Activated T-helper 1 cell treated with anti-CD3 and anti-CD28 coated beads, Interleukin-12 subunit alpha, Interleukin-12 subunit beta, Interleukin-2, Interleukin-4 antibody, amounts not matched to agents 30 ng/mL and 10 ng/mL and 1 ng/mL, durations not matched to agents 14 hours and 24 hours and 36 hours (primary cell): ENCODE results near the gene ANP32E. TPM values are rescaled to one million over a fixed set of nuclear protein-coding genes. Genes with fewer than 3 reads are reported as not detected.

Experiments used
- DNase-seq: peaks from one replicate; pipeline ENCODE4 v3.0.0; 2021; ENCODE audit warnings: low spot score
- H3K27ac Mint-ChIP-seq: one replicate; pipeline ENCODE4 v1.8.0; 2021; ENCODE audit warnings: mild to moderate bottlenecking, mixed read lengths
- H3K27me3 Mint-ChIP-seq: one replicate; pipeline ENCODE4 v1.8.0; 2022; ENCODE audit warnings: mild to moderate bottlenecking, moderate library complexity, mixed read lengths; ENCODE audit not compliant: insufficient read depth
- H3K36me3 Mint-ChIP-seq: one replicate; pipeline ENCODE4 v1.8.0; 2021; ENCODE audit warnings: low read depth, mixed read lengths
- H3K4me1 Mint-ChIP-seq: one replicate; pipeline ENCODE4 v1.8.0; 2021; ENCODE audit warnings: low read depth, mixed read lengths
- H3K4me3 Mint-ChIP-seq: one replicate; pipeline ENCODE4 v1.8.0; 2021; ENCODE audit warnings: mild to moderate bottlenecking, moderate library complexity, mixed read lengths
- H3K9me3 Mint-ChIP-seq: one replicate; pipeline ENCODE4 v1.8.0; 2021; ENCODE audit warnings: mixed read lengths
- intact Hi-C: fragments of 100-400 bp; cut with micrococcal nuclease; formaldehyde crosslinking; loops from one replicate; pipeline ENCODE4 v1.15.1; 2024
- total RNA-seq: library from RNA; stranded (reverse); gene quantifications from 2 replicates; pipeline ENCODE4 v1.2.3, GENCODE V29; 2022

ANP32E gene
- total RNA-seq: 196 and 217 TPM in 2 replicates

- peaks cover 19% of the 10 kb centered on the region for H3K4me1 Mint-ChIP-seq
- peaks cover 3% of the 10 kb centered on the region for H3K27me3 Mint-ChIP-seq
- intact Hi-C loops: loop anchor here (1.0 to 2.0 kb wide), 14 partner anchors 19 to 690 kb away; partner anchors contain the start of genes APH1A, CIART, ENSA and MRPS21
- H3K4me3 Mint-ChIP-seq: no peak within 1 kb of the TSS
- H3K36me3 Mint-ChIP-seq: peaks cover 3% of the 10 kb centered on the region
- H3K9me3 Mint-ChIP-seq: no peaks in the 10 kb centered on the region
- peak within 1 kb of the TSS; percentile 99 for H3K27ac Mint-ChIP-seq
- DNase-seq: peak; percentile 93
Measured at GRCh38 chr1:150235852-150236613, at the start of gene ANP32E. Gene ANP32E, minus strand, starts transcription at chr1:150236112. Its CDS starts 326 bp downstream, at chr1:150235786.

GRCh38 chr1:150283260-150283659 lies 47.3 kb upstream of the ANP32E start:
- Mint-ChIP-seq H3K4me1 (peaks cover 37% of the 10 kb centered on the region), H3K27me3 (peaks cover 4% of the 10 kb centered on the region), H3K27ac (peak overlapping the region; percentile 36), H3K9me3 (no peaks in the 10 kb centered on the region), H3K36me3 (peaks cover 2% of the 10 kb centered on the region), H3K4me3 (peak overlapping the region; percentile 63)
- no peak for DNase-seq
- intact Hi-C loops: loop anchor here (5.0 kb wide), 1 partner anchor 39 kb away; the partner anchor contains the start of gene PRPF3

GRCh38 chr1:150282558-150282958 lies 46.6 kb upstream of the ANP32E start:
- intact Hi-C loops: loop anchor here (1.0 to 5.0 kb wide), 4 partner anchors 11 to 46 kb away; partner anchors contain the start of genes ANP32E, APH1A, MRPS21 and PRPF3
- H3K27me3 Mint-ChIP-seq: peaks cover 4% of the 10 kb centered on the region
- H3K36me3 Mint-ChIP-seq: peaks cover 2% of the 10 kb centered on the region
- no peaks in the 10 kb centered on the region for H3K9me3 Mint-ChIP-seq
- peak overlapping the region; percentile 87 for H3K4me3 Mint-ChIP-seq
- no peak for DNase-seq
- peaks cover 38% of the 10 kb centered on the region for H3K4me1 Mint-ChIP-seq
- H3K27ac Mint-ChIP-seq: no peak overlapping the region

GRCh38 chr1:150281758-150282557 lies 46.0 kb upstream of the ANP32E start, which contains the start of gene CIART:
Gene CIART, plus strand, starts transcription at chr1:150282554. Its CDS starts 714 bp downstream, at chr1:150283268.
- Mint-ChIP-seq H3K27me3 (peaks cover 4% of the 10 kb centered on the region), H3K36me3 (peaks cover 2% of the 10 kb centered on the region), H3K4me1 (peaks cover 38% of the 10 kb centered on the region), H3K9me3 (no peaks in the 10 kb centered on the region), H3K27ac (peak within 1 kb of the TSS; percentile 80), H3K4me3 (peak within 1 kb of the TSS; percentile 87)
- intact Hi-C loops: loop anchor here (1.0 to 5.0 kb wide), 5 partner anchors 11 to 46 kb away; partner anchors contain the start of genes ANP32E, APH1A, MRPS21 and PRPF3
- peak; percentile 69 for DNase-seq

- Mint-ChIP-seq H3K4me3 (peak overlapping the region; percentile 87), H3K27ac (peak overlapping the region; percentile 80), H3K9me3 (no peaks in the 10 kb centered on the region), H3K36me3 (peaks cover 2% of the 10 kb centered on the region), H3K4me1 (peaks cover 38% of the 10 kb centered on the region), H3K27me3 (peaks cover 4% of the 10 kb centered on the region)
- peak; percentile 29 for DNase-seq
- intact Hi-C loops: loop anchor here (1.0 to 5.0 kb wide), 2 partner anchors 26 to 41 kb away; partner anchors contain the start of gene PRPF3
Measured at GRCh38 chr1:150281221-150281757, 45.4 kb upstream of the ANP32E start.

GRCh38 chr1:150280138-150280707 lies 44.3 kb upstream of the ANP32E start:
- H3K4me3 Mint-ChIP-seq: peak overlapping the region; percentile 66
- H3K27ac Mint-ChIP-seq: no peak overlapping the region
- DNase-seq: no peak
- peaks cover 38% of the 10 kb centered on the region for H3K4me1 Mint-ChIP-seq
- H3K36me3 Mint-ChIP-seq: peaks cover 2% of the 10 kb centered on the region
- peaks cover 4% of the 10 kb centered on the region for H3K27me3 Mint-ChIP-seq
- H3K9me3 Mint-ChIP-seq: no peaks in the 10 kb centered on the region
- intact Hi-C loops: loop anchor here (5.0 kb wide), 1 partner anchor 42 kb away; the partner anchor contains the start of gene PRPF3

GRCh38 chr1:150273311-150273710 lies 37.4 kb upstream of the ANP32E start:
- Mint-ChIP-seq H3K4me1 (peaks cover 15% of the 10 kb centered on the region), H3K27me3 (peaks cover 3% of the 10 kb centered on the region), H3K36me3 (peaks cover 6% of the 10 kb centered on the region), H3K9me3 (no peaks in the 10 kb centered on the region), H3K4me3 (no peak overlapping the region), H3K27ac (no peak overlapping the region)
- no peak for DNase-seq
- intact Hi-C loops: no loop called here

GRCh38 chr1:150271291-150271959 lies 35.5 kb upstream of the ANP32E start:
- H3K36me3 Mint-ChIP-seq: peaks cover 20% of the 10 kb centered on the region
- peak overlapping the region; percentile 32 for H3K4me3 Mint-ChIP-seq

GRCh38 chr1:150269451-150269850 lies 33.5 kb upstream of the ANP32E start:
- H3K27ac Mint-ChIP-seq: peak overlapping the region; percentile 85
- no peaks in the 10 kb centered on the region for H3K9me3 Mint-ChIP-seq

More at GRCh38 chr1:150271291-150271959, 35.5 kb upstream of the ANP32E start:
- peaks cover 3% of the 10 kb centered on the region for H3K27me3 Mint-ChIP-seq
- H3K9me3 Mint-ChIP-seq: no peaks in the 10 kb centered on the region
- H3K27ac Mint-ChIP-seq: no peak overlapping the region
- intact Hi-C loops: no loop called here
- H3K4me1 Mint-ChIP-seq: peaks cover 30% of the 10 kb centered on the region
- no peak for DNase-seq

GRCh38 chr1:150268705-150269403 lies 32.9 kb upstream of the ANP32E start, which contains the start of gene APH1A:
Gene APH1A, minus strand, starts transcription at chr1:150269016. Its CDS starts 206 bp downstream, at chr1:150268810.
- DNase-seq: peak; percentile 94
- Mint-ChIP-seq H3K9me3 (no peaks in the 10 kb centered on the region), H3K27ac (peak within 1 kb of the TSS; percentile 85), H3K27me3 (peaks cover 3% of the 10 kb centered on the region), H3K4me1 (peaks cover 30% of the 10 kb centered on the region), H3K36me3 (peaks cover 31% of the 10 kb centered on the region), H3K4me3 (peak within 1 kb of the TSS; percentile 93)
- intact Hi-C loops: loop anchor here (1.0 to 2.0 kb wide), 9 partner anchors 13 to 740 kb away; partner anchors contain the start of genes ANP32E, CIART, MRPS21 and PRPF3

More at GRCh38 chr1:150269451-150269850, 33.5 kb upstream of the ANP32E start:
- intact Hi-C loops: loop anchor here (1.0 to 2.0 kb wide), 9 partner anchors 13 to 739 kb away; partner anchors contain the start of genes ANP32E, CIART, MRPS21 and PRPF3
- Mint-ChIP-seq H3K4me1 (peaks cover 30% of the 10 kb centered on the region), H3K27me3 (peaks cover 3% of the 10 kb centered on the region), H3K4me3 (peak overlapping the region; percentile 93), H3K36me3 (peaks cover 31% of the 10 kb centered on the region)
- no peak for DNase-seq

GRCh38 chr1:150268340-150268704 lies 32.4 kb upstream of the ANP32E start:
- Mint-ChIP-seq H3K27me3 (peaks cover 3% of the 10 kb centered on the region), H3K4me1 (peaks cover 30% of the 10 kb centered on the region), H3K27ac (peak overlapping the region; percentile 85), H3K4me3 (peak overlapping the region; percentile 93), H3K9me3 (no peaks in the 10 kb centered on the region), H3K36me3 (peaks cover 31% of the 10 kb centered on the region)
- peak; percentile 40 for DNase-seq
- intact Hi-C loops: loop anchor here (2.0 kb wide), 3 partner anchors 56 to 740 kb away; partner anchors contain the start of genes PRUNE1 and SF3B4
